ENCODE measurements around the gene DPAGT1.
A peak's percentile ranks its signal among the peaks of the same experiment; 100 is the strongest.
"Not testable (repeated sequence)": the region's sequence is repeated elsewhere in the genome, so short reads cannot be mapped to it uniquely, and the experiment has no call there.

Gene DPAGT1

GRCh38 chr11:119101759-119102423 lies at the start of gene DPAGT1:
Gene DPAGT1, minus strand, starts transcription at chr11:119101853. Its CDS starts 198 bp downstream, at chr11:119101655.
- peak; percentile 82 to 83 for DNase-seq

GRCh38 chr11:119149786-119150275 lies 48.2 kb upstream of the DPAGT1 start:
- DNase-seq, result no peak

GRCh38 chr11:119149018-119149785 lies 47.5 kb upstream of the DPAGT1 start, which contains the start of gene ABCG4:
Gene ABCG4, plus strand, starts transcription at chr11:119149052. Its CDS starts 914 bp downstream, at chr11:119149966.
- DNase-seq, result no peak

- DNase-seq, result no peak
Observed at GRCh38 chr11:119148720-119149017, 47.0 kb upstream of the DPAGT1 start.

- no peak for DNase-seq
Observed at GRCh38 chr11:119147604-119148333, 46.1 kb upstream of the DPAGT1 start.

- DNase-seq, result no peak
Observed at GRCh38 chr11:119145551-119145950, 43.9 kb upstream of the DPAGT1 start.

- no peak for DNase-seq
Observed at GRCh38 chr11:119144825-119145486, 43.3 kb upstream of the DPAGT1 start.

GRCh38 chr11:119139276-119139675 lies 37.6 kb upstream of the DPAGT1 start:
- DNase-seq, result not testable (repeated sequence)

GRCh38 chr11:119134389-119134978 lies 32.8 kb upstream of the DPAGT1 start:
- no peak for DNase-seq

GRCh38 chr11:119130662-119131061 lies 29.0 kb upstream of the DPAGT1 start:
- no peak for DNase-seq

GRCh38 chr11:119126675-119127268 lies 25.1 kb upstream of the DPAGT1 start:
- no peak for DNase-seq

GRCh38 chr11:119125821-119126220 lies 24.2 kb upstream of the DPAGT1 start:
- DNase-seq, result no peak

- peak in 1 of 2 experiments; percentile 36 for DNase-seq
Observed at GRCh38 chr11:119121811-119122124, 20.1 kb upstream of the DPAGT1 start.

- peak; percentile 100 for DNase-seq
Observed at GRCh38 chr11:119121008-119121810, 19.6 kb upstream of the DPAGT1 start, which contains the start of gene HINFP. Gene HINFP, plus strand, starts transcription at chr11:119121580. Its CDS starts 5,365 bp downstream, at chr11:119126945.

- DNase-seq, result no peak
Observed at GRCh38 chr11:119120639-119121007, 19.0 kb upstream of the DPAGT1 start.

- no peak for DNase-seq
Observed at GRCh38 chr11:119118946-119119345, 17.3 kb upstream of the DPAGT1 start.

GRCh38 chr11:119118227-119118626 lies 16.6 kb upstream of the DPAGT1 start:
- no peak for DNase-seq

GRCh38 chr11:119117004-119117706 lies 15.5 kb upstream of the DPAGT1 start:
- no peak for DNase-seq

- DNase-seq, result no peak
Observed at GRCh38 chr11:119116601-119117000, 14.9 kb upstream of the DPAGT1 start.

GRCh38 chr11:119116235-119116594 lies 14.6 kb upstream of the DPAGT1 start:
- DNase-seq, result no peak

Data from activated CD4-positive, alpha-beta T cell treated with anti-CD3 and anti-CD28 coated beads, Interleukin-2, amount 50 U/mL, for 4 hours (primary cell).